Hepatocyte (in vitro differentiated cells): ENCODE results near the gene SORCS2.

ENCODE experiments used
- CTCF ChIP-seq: fragments of 200-600 bp; sonication (generic); IDR thresholded peaks from 2 replicates; pipeline ENCODE4 v1.5.1; 2016; ENCODE audit warnings: antibody characterized with exemption, mild to moderate bottlenecking; ENCODE audit not compliant: poor library complexity
- EZH2 ChIP-seq: fragments of 200-600 bp; sonication (generic); IDR thresholded peaks from 2 replicates; pipeline ENCODE4 v1.6.1; 2016; ENCODE audit warnings: antibody characterized with exemption, mild to moderate bottlenecking, borderline replicate concordance
- EZH2phosphoT487 ChIP-seq: fragments of 200-600 bp; sonication (generic); IDR thresholded peaks from one replicate; pipeline ENCODE4 v1.6.1; 2018; ENCODE audit warnings: antibody characterized with exemption, mild to moderate bottlenecking, low read depth, moderate library complexity; ENCODE audit not compliant: unreplicated experiment, severe bottlenecking

DNA sequence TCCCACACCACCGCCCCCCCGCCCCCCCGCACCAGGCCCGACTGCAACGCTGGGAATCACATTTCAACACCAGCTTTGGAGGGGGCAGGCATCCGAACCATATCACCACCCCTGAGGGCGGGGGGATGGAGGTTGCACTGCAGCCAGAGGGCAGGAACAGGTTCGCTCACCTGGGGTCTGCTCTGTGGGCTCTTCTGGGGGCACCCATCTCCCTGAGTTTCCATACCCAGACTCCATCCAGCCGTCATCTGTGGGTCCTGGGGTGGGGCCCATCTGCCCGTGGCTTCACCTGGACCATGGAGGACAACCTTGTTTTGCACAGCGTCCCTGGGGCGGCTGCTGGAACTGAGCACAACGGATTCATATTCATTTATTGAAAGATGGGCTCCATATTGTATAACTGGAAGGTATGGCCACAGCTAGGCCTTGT is 235.5 kb downstream of the SORCS2 start:
- TF ChIP-seq CTCF (no peak), EZH2 (no peak), EZH2phosphoT487 (no peak)
